Kidney epithelial cell (primary cell): Measurements from ENCODE around the gene ZDHHC8. TPM values are rescaled to one million over a fixed set of nuclear protein-coding genes. Genes with fewer than 3 reads are reported as not detected.

Source experiments
- DNase-seq: peaks from one replicate; pipeline ENCODE4 v3.0.0-alpha.2; 2010; ENCODE audit warnings: low read depth
- H3K27me3 ChIP-seq: 2 replicates; pipeline ENCODE4 v1.6.0; 2011; ENCODE audit warnings: low read length; ENCODE audit not compliant: control insufficient read depth, insufficient read depth
- H3K36me3 ChIP-seq: 2 replicates; pipeline ENCODE4 v1.5.1; 2011; ENCODE audit warnings: low read length; ENCODE audit not compliant: control insufficient read depth, insufficient read depth
- H3K4me3 ChIP-seq: 2 replicates; pipeline ENCODE4 v1.5.1; 2011; ENCODE audit warnings: low read depth, mild to moderate bottlenecking, control low read depth, low read length
- total RNA-seq: library from RNA; depleted of rRNA; stranded (reverse); fragments of >200 nt; gene quantifications from 2 replicates; pipeline ENCODE4 v1.2.3, GENCODE V29; 2015
- TF ChIP-seq, protein P1 (sequence below): IDR thresholded peaks from 2 replicates; pipeline ENCODE4 v1.5.1; 2011; ENCODE audit warnings: mild to moderate bottlenecking, moderate library complexity, low read length, control low read depth, inconsistent platforms; ENCODE audit not compliant: insufficient read depth, poor library complexity, severe bottlenecking

The ZDHHC8 gene
- total RNA-seq, 1 donor from 2014 or later = 26.9 TPM

DNA sequence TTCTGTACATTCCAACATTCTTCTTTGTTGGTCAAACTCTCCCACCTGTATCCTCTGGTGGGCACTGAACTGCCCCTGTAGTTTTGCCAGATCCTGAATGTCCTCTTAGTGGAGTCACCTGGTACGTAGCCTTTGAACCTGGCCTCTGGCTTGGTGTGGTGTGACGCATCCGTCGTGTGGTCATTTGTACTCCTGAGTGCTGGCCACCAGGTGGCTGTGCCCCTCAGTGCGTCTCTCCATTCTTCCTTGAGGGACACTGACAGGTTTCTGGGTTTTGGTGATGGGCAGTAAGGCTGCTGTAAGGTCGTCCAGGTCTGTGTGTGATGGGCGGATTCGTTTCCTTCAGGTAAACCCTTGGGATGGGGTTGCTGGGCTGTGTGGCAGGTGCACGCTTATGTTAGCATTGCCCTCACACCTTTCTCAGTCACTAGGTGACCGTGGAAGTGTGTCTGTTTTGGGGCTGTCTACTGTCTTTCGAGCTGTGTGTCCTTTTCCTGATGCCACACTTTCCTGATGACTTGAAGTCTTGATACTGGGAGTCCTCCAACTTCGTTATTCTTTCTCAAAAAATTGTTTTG is 29.3 kb upstream of the ZDHHC8 start:
- H3K4me3 ChIP-seq = no peak overlapping the region
- peaks cover 6% of the 10 kb centered on the region for H3K36me3 ChIP-seq
- TF ChIP-seq, protein P1, sequence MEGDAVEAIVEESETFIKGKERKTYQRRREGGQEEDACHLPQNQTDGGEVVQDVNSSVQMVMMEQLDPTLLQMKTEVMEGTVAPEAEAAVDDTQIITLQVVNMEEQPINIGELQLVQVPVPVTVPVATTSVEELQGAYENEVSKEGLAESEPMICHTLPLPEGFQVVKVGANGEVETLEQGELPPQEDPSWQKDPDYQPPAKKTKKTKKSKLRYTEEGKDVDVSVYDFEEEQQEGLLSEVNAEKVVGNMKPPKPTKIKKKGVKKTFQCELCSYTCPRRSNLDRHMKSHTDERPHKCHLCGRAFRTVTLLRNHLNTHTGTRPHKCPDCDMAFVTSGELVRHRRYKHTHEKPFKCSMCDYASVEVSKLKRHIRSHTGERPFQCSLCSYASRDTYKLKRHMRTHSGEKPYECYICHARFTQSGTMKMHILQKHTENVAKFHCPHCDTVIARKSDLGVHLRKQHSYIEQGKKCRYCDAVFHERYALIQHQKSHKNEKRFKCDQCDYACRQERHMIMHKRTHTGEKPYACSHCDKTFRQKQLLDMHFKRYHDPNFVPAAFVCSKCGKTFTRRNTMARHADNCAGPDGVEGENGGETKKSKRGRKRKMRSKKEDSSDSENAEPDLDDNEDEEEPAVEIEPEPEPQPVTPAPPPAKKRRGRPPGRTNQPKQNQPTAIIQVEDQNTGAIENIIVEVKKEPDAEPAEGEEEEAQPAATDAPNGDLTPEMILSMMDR = no peak
- no peak for DNase-seq
- H3K27me3 ChIP-seq = no peaks in the 10 kb centered on the region

DNA sequence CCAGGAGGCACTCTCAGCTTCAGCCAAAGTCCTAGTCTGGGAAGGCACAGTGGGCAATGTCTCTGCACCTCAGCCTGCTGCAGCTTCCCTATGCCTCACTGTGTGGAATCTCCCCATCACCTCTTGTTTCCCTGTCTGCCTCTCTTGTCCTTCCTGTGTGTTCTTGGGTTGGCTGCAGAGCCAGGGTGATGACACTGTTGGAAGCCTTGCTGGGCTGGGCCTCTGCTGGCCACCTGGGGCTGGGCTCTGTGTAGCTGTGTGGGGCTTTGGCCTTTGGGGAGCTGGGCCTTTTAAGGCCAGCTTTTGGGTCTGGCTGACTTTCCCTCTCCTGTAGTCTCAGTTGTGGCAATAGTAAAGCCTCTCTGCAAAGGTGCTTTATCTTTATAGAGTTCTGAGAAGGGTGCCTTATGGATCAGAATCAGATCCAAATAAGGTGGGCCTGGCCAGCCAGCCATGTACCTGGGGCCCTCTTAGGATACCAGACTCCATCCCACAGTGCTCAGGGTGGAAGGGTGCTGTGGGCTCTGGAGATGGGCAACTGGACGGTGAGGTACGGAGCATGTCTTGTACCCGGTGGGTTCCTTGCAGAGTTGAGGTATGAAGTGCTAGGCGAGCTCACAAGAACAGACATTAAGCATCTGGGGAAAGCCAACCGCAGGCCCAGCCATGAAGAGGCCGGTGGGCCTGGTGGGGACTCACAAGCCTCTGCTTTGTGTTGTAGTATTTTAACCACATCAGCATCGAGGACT is 26.0 kb upstream of the ZDHHC8 start:
- Histone ChIP-seq H3K4me3 (no peak overlapping the region), H3K27me3 (no peaks in the 10 kb centered on the region), H3K36me3 (peaks cover 7% of the 10 kb centered on the region)
- TF ChIP-seq, protein P1 = no peak
- DNase-seq = no peak

DNA sequence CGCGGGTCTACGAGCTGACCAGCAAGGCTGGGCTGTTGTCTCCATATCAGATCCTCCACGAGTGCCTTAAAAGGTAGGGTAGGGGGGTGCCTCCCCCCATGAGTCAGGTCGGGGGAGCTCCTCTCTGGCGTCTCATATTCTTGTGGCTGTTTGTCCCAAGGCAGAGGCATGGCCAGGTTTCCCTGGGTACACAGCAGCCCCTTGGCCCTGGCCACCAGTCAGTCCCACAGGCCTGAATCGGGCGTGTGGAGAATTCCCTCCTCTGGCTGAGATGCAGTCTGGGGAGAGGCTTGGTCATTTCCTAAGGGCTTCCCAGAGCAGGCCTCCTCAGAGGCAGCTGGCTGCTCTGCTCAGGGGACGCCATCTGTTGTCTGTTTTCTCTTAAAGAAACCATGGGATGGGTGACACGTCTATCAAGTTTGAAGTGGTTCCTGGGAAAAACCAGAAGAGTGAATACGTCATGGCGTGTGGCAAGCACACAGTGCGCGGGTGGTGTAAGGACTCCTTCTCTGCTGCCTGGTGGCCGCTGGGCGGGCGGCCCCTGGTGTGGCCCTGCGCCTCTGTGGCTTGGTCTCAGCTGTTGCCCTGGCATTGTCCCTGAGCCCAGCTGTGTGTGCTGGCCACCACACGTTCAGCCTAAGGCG is 25.3 kb upstream of the ZDHHC8 start:
- peaks cover 7% of the 10 kb centered on the region for H3K36me3 ChIP-seq
- DNase-seq = no peak
- H3K27me3 ChIP-seq = no peaks in the 10 kb centered on the region
- H3K4me3 ChIP-seq = no peak overlapping the region
- TF ChIP-seq, protein P1 = no peak

DNA sequence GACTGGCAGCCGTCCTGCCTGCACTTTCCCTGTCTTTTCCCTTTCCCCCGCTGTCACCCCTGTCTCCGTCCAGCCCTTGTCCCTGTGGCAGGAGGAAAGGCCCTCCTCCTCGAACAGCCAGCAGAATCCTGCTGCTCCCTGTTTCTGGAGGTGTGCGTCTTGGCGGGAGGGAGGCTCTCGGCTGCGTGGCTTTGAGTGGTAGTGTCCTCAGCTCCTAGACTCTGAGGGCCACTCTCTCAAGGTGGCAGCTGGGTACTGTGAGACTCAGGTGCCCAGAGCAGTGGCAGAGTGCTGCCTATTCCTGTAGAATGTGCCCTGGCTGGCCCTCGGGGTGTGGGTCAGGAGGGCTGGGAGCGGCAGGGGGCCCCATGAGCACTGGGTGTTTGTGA is 24.8 kb upstream of the ZDHHC8 start:
- TF ChIP-seq, protein P1 = no peak
- peaks cover 7% of the 10 kb centered on the region for H3K36me3 ChIP-seq
- no peak for DNase-seq
- no peaks in the 10 kb centered on the region for H3K27me3 ChIP-seq
- no peak overlapping the region for H3K4me3 ChIP-seq

DNA sequence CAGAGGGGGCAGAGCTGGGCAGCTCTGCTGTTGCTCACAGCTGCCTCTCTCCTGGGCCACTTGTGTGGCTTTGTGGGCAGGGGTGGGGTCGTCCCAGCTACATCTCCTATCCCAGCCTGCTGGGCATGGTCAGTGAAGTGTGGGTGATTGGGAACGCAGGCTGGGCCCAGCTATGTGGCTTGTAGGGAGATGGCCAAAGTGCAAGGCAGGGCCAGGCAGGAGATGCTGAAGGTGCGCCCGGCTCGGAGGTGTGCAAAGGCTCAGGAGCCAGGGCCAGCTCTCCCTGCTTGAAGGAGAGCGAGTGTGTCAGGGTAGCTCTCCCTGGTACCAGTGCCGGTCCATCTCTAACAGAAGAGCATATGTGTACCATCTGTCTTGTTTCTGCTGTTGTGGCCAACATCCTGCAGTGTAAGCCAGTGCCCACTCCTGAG is 24.1 kb upstream of the ZDHHC8 start:
- H3K27me3 ChIP-seq = no peaks in the 10 kb centered on the region
- DNase-seq = no peak
- TF ChIP-seq, protein P1 = no peak
- H3K36me3 ChIP-seq = peaks cover 7% of the 10 kb centered on the region
- H3K4me3 ChIP-seq = no peak overlapping the region
